ENCODE results near the gene NDUFA7.

NDUFA7 gene

GRCh38 chr19:8307965-8308866, 13.0 kb downstream of the NDUFA7 start, which contains the start of gene CD320 (continued):
- TF ChIP-seq PRDM4 (tag by site-specific recombination; IDR thresholded peaks at IDR 0.05) (peak; percentile 34; the same call in 1 of the 2 replicates), ZNF777 (tag by site-specific recombination; IDR thresholded peaks at IDR 0.05; ENCODE audit: borderline replicate concordance) (peak; percentile 4; the same call in 1 of the 2 replicates), SETDB1 (IDR thresholded peaks at IDR 0.05; ENCODE audit: insufficient read length, low read length) (peak; percentile 12), ZNF513 (tag by site-specific recombination; IDR thresholded peaks at IDR 0.05) (peak; percentile 36; the same call in 1 of the 2 replicates), REST (tag by site-specific recombination; IDR thresholded peaks at IDR 0.05) (peak; percentile 86), ZNF155 (tag by site-specific recombination; IDR thresholded peaks at IDR 0.05) (no peak), GLIS1 (tag by site-specific recombination; IDR thresholded peaks at IDR 0.05) (peak; percentile 66), ZNF449 (tag by site-specific recombination; IDR thresholded peaks at IDR 0.05) (peak; percentile 23), ZNF548 (tag by site-specific recombination; IDR thresholded peaks at IDR 0.05) (no peak), SP2 (tag by site-specific recombination; IDR thresholded peaks at IDR 0.05) (peak; percentile 84), ZNF335 (tag by site-specific recombination; conservative IDR thresholded peaks at IDR 0.05) (peak; percentile 8; the same call in 1 of the 2 replicates), ZNF518A (tag by site-specific recombination; conservative IDR thresholded peaks at IDR 0.05; ENCODE audit: low read depth) (no peak), GLIS2 (tag by site-specific recombination; IDR thresholded peaks at IDR 0.05) (peak; percentile 85), ZNF148 (tag by site-specific recombination; IDR thresholded peaks at IDR 0.05; ENCODE audit: borderline replicate concordance) (no peak), ZNF362 (tag by site-specific recombination; IDR thresholded peaks at IDR 0.05) (no peak), WT1 (tag by site-specific recombination; IDR thresholded peaks at IDR 0.05) (0 out of 2 replicates have a peak, but pooled peaks have one; percentile 2), ZNF610 (tag by site-specific recombination; IDR thresholded peaks at IDR 0.05; ENCODE audit: borderline replicate concordance) (peak; percentile 93), ZNF324 (tag by site-specific recombination; IDR thresholded peaks at IDR 0.05) (peak; percentile 63; the same call in 1 of the 2 replicates), SCRT1 (tag by site-specific recombination; IDR thresholded peaks at IDR 0.05; ENCODE audit: borderline replicate concordance) (no peak; the same call in 1 of the 2 replicates)
